ENCODE results near the gene NUMB. TPM values are rescaled to one million over a fixed set of nuclear protein-coding genes. Genes with fewer than 3 reads are reported as not detected.

The NUMB gene
- polyA plus RNA-seq, 1 donor from 2014 or later = 11.5 TPM

GRCh38 chr14:73289308-73289707 is 169.0 kb downstream of the NUMB start:
- H3K4me3 ChIP-seq (ENCODE audit: low read length) = no peak overlapping the region
- H2AFZ ChIP-seq (ENCODE audit: low read depth, low read length) = no peak overlapping the region
- no peaks in the 10 kb centered on the region for H4K20me1 ChIP-seq (ENCODE audit: insufficient read depth)
- H3K4me2 ChIP-seq (ENCODE audit: low read length) = no peak overlapping the region
- no peak overlapping the region for H3K9ac ChIP-seq (ENCODE audit: low read length)
- H3K36me3 ChIP-seq (ENCODE audit: insufficient read depth, low read length) = no peaks in the 10 kb centered on the region
- no peaks in the 10 kb centered on the region for H3K9me2 ChIP-seq (ENCODE audit: insufficient read depth, low read length)
- H3K79me2 ChIP-seq (replicated peaks; ENCODE audit: insufficient read depth, low read length) = no peaks in the 10 kb centered on the region
- H3F3A ChIP-seq (ENCODE audit: insufficient read depth, low read length, poor library complexity, severe bottlenecking) = no peaks in the 10 kb centered on the region
- H3K27me3 ChIP-seq (ENCODE audit: insufficient read depth, low read depth, low read length) = no peaks in the 10 kb centered on the region
- TF ChIP-seq EP300 (conservative IDR thresholded peaks at IDR 0.05; ENCODE audit: poor library complexity, severe bottlenecking) (no peak), MXI1 (conservative IDR thresholded peaks at IDR 0.05; ENCODE audit: poor library complexity, severe bottlenecking) (no peak), RAD21 (conservative IDR thresholded peaks at IDR 0.05) (no peak), CTCF (IDR thresholded peaks at IDR 0.05; ENCODE audit: poor library complexity, severe bottlenecking) (no peak), SMC3 (conservative IDR thresholded peaks at IDR 0.05; ENCODE audit: poor library complexity) (no peak), EZH2 (IDR thresholded peaks at IDR 0.05; ENCODE audit: borderline replicate concordance, insufficient read depth, low read length, poor library complexity, severe bottlenecking) (no peak), POLR2AphosphoS5 (IDR thresholded peaks at IDR 0.05) (no peak), TAF1 (IDR thresholded peaks at IDR 0.05; ENCODE audit: low read depth) (no peak)
- TF ChIP-seq, protein P1, sequence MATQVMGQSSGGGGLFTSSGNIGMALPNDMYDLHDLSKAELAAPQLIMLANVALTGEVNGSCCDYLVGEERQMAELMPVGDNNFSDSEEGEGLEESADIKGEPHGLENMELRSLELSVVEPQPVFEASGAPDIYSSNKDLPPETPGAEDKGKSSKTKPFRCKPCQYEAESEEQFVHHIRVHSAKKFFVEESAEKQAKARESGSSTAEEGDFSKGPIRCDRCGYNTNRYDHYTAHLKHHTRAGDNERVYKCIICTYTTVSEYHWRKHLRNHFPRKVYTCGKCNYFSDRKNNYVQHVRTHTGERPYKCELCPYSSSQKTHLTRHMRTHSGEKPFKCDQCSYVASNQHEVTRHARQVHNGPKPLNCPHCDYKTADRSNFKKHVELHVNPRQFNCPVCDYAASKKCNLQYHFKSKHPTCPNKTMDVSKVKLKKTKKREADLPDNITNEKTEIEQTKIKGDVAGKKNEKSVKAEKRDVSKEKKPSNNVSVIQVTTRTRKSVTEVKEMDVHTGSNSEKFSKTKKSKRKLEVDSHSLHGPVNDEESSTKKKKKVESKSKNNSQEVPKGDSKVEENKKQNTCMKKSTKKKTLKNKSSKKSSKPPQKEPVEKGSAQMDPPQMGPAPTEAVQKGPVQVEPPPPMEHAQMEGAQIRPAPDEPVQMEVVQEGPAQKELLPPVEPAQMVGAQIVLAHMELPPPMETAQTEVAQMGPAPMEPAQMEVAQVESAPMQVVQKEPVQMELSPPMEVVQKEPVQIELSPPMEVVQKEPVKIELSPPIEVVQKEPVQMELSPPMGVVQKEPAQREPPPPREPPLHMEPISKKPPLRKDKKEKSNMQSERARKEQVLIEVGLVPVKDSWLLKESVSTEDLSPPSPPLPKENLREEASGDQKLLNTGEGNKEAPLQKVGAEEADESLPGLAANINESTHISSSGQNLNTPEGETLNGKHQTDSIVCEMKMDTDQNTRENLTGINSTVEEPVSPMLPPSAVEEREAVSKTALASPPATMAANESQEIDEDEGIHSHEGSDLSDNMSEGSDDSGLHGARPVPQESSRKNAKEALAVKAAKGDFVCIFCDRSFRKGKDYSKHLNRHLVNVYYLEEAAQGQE (IDR thresholded peaks at IDR 0.05; ENCODE audit: borderline replicate concordance) = no peak
- H3K9me3 ChIP-seq (ENCODE audit: low read length) = no peaks in the 10 kb centered on the region
- H3K27ac ChIP-seq (ENCODE audit: low read length) = no peak overlapping the region

- H3K36me3 ChIP-seq (ENCODE audit: insufficient read depth, low read length) = peaks cover 5% of the 10 kb centered on the region
- H3K4me2 ChIP-seq (ENCODE audit: low read length) = no peak overlapping the region
- no peaks in the 10 kb centered on the region for H3K79me2 ChIP-seq (replicated peaks; ENCODE audit: insufficient read depth, low read length)
- H4K20me1 ChIP-seq (ENCODE audit: insufficient read depth) = no peaks in the 10 kb centered on the region
- no peaks in the 10 kb centered on the region for H3K9me3 ChIP-seq (ENCODE audit: low read length)
- H2AFZ ChIP-seq (ENCODE audit: low read depth, low read length) = no peak overlapping the region
- H3K4me3 ChIP-seq (ENCODE audit: low read length) = no peak overlapping the region
- no peaks in the 10 kb centered on the region for H3F3A ChIP-seq (ENCODE audit: insufficient read depth, low read length, poor library complexity, severe bottlenecking)
- H3K27ac ChIP-seq (ENCODE audit: low read length) = no peak overlapping the region
- no peak overlapping the region for H3K9ac ChIP-seq (ENCODE audit: low read length)
- H3K9me2 ChIP-seq (ENCODE audit: insufficient read depth, low read length) = no peaks in the 10 kb centered on the region
- TF ChIP-seq, protein P1 (IDR thresholded peaks at IDR 0.05; ENCODE audit: borderline replicate concordance) = no peak
- no peaks in the 10 kb centered on the region for H3K27me3 ChIP-seq (ENCODE audit: insufficient read depth, low read depth, low read length)
Observed at GRCh38 chr14:73287071-73287470, 171.3 kb downstream of the NUMB start.
